Retinal pigment epithelial cell (primary cell): ENCODE measurements around the gene STAG2.
A peak's percentile ranks its signal among the peaks of the same experiment; 100 is the strongest.

Source experiments
- DNase-seq: peaks from one replicate; pipeline ENCODE4 v3.0.0-alpha.2; 2010; ENCODE audit warnings: low read depth
- H3K4me3 ChIP-seq: 2 replicates; pipeline ENCODE4 v1.5.1; 2011; ENCODE audit warnings: mild to moderate bottlenecking, low read length, control low read depth, moderate library complexity
- TF ChIP-seq, protein P1 (sequence below): conservative IDR thresholded peaks from 2 replicates; pipeline ENCODE4 v1.5.1; 2011; ENCODE audit warnings: low read depth, low read length, control low read depth, inconsistent platforms

The STAG2 gene

GRCh38 chrX:123962006-123962467 lies 531 bp downstream of the STAG2 start:
- DNase-seq = no peak
- H3K4me3 ChIP-seq = peak overlapping the region; percentile 80
- TF ChIP-seq, protein P1, sequence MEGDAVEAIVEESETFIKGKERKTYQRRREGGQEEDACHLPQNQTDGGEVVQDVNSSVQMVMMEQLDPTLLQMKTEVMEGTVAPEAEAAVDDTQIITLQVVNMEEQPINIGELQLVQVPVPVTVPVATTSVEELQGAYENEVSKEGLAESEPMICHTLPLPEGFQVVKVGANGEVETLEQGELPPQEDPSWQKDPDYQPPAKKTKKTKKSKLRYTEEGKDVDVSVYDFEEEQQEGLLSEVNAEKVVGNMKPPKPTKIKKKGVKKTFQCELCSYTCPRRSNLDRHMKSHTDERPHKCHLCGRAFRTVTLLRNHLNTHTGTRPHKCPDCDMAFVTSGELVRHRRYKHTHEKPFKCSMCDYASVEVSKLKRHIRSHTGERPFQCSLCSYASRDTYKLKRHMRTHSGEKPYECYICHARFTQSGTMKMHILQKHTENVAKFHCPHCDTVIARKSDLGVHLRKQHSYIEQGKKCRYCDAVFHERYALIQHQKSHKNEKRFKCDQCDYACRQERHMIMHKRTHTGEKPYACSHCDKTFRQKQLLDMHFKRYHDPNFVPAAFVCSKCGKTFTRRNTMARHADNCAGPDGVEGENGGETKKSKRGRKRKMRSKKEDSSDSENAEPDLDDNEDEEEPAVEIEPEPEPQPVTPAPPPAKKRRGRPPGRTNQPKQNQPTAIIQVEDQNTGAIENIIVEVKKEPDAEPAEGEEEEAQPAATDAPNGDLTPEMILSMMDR = no peak

DNA sequence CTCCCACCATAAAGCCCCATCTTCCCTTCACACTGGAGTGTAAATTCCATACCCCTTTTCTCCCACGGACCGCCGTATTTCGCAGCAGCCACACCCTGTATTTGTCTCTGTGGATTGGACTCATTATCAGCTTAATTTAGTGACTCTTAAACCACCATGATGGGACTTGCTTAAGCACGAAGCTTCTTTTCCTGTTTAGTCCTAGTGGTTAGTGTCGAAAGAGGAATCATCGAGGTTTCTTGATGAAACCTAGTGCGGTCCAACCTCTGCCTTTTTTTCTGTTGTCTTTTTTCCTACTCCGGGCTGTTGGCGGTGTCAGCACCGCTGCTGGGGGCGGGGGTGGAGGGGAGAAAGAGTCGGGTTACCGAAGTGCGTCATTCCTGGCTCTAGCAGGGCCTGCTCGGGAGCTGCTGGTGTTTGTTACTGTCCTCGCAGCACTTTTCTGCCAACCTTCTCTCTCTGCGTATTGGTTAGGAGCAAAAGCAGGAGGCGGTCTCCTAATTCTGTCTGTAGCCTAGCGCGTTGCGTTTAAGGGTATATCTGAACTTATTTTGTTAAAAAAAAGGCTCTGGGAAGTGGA lies 1.4 kb downstream of the STAG2 start:
- peak overlapping the region; percentile 80 for H3K4me3 ChIP-seq
- DNase-seq = peak; percentile 84
- TF ChIP-seq, protein P1 = no peak

DNA sequence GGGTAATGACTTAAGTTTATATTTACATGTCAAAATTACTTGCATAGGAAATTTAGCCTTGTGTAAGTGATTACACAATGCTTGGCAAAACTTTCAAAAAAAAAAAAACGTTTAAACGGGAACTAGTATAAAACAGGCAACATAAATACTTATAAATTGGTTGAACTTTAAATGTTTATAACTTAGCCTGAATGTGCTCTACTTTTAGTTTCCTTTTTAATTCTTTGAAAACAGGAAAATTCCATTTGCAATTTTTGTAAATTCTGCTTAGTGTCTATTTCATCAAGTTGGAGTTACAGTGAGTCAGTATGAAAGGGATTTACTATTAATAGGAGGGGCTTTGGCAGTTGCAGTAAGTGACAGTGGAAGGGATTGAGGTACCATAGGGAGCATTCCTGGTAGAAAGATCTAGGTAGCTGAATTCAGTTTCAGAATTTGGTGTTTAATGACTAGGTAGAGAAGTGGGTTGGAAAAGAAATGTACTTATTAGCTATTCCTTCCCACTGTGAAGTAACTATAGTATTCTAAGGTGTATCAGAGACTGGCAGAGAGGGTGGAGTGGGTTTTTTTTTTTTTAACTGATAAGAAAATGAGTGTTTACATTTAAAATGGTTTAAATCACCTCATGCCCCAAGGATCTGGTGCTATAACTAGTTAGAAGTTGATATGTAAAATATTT lies 2.8 kb downstream of the STAG2 start:
- no peak for DNase-seq
- peak overlapping the region; percentile 80 for H3K4me3 ChIP-seq

DNA sequence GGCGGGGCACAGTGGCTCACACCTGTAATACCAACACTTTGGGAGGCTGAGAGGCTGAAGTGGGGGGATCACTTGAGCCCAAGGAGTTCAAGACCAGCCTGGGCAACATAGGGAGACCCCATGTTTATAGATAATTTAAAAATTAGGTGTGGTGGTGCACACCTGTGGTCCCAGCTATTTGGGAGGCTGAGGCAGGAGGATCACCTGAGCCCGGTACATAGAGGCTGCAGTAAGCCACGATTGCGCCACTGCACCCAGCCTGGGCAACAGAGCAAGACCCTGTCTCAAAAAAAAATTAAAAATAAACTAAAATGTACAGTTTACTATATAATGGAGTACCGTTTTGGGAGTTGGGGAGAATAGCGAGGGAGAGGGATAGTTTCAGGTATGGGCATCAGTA lies 4.2 kb downstream of the STAG2 start:
- H3K4me3 ChIP-seq = no peak overlapping the region
- DNase-seq = no peak
- TF ChIP-seq, protein P1 = no peak

More for the DNA sequence above, 2.8 kb downstream of the STAG2 start:
- TF ChIP-seq, protein P1 = no peak

- no peak overlapping the region for H3K4me3 ChIP-seq
- no peak for DNase-seq
- TF ChIP-seq, protein P1 = no peak
These were observed 6.0 kb downstream of the STAG2 start for GRCh38 chrX:123967497-123967896.

- H3K4me3 ChIP-seq = no peak overlapping the region
- DNase-seq = no peak
- TF ChIP-seq, protein P1 = no peak
These were observed 7.0 kb downstream of the STAG2 start for GRCh38 chrX:123968383-123969050.

DNA sequence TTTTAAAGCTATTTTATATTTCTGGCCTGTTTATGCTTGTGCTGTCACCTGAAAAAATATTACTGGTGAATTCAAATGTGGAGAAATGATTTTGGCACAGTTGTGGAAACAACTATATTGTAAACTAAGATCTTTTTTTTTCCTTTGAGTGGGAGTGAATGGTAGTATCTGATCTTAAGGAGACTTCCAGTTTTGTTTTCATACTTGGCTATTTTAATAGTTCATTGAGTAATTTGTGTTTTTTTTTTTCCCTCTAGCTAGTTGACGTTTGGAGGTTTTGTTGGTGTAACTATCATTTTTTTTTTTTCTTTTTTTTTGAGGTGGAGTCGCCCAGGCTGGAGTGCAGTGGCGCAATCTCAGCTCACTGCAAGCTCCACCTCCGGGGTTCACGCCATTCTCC lies 10.5 kb downstream of the STAG2 start:
- TF ChIP-seq, protein P1 = no peak
- H3K4me3 ChIP-seq = no peak overlapping the region
- DNase-seq = no peak
